Activated B cell treated with CpG ODN at 0.5 μM for 24 hours (primary cell): ENCODE data around the gene PFDN6. TPM values are rescaled to one million over a fixed set of nuclear protein-coding genes. Genes with fewer than 3 reads are reported as not detected.
"Not testable (repeated sequence)": the region's sequence is repeated elsewhere in the genome, so short reads cannot be mapped to it uniquely, and the experiment has no call there.

Experiments
- ATAC-seq: fragments of 200-7000 bp; cut with Tn5 transposase; one replicate; pipeline ENCODE4 v1.10.0; 2021; ENCODE audit warnings: low read depth, mild to moderate bottlenecking, moderate library complexity
- CTCF ChIA-PET: fragments of 350-600 bp; sonication (Branson Sonifier 250); formaldehyde crosslinking; loops from one replicate; lab custom pipeline; 2021; ENCODE audit warnings: antibody characterized with exemption; lab: Charles Lee
- POLR2A ChIA-PET: fragments of 350-600 bp; sonication (Branson Sonifier 250); formaldehyde crosslinking; loops from one replicate; lab custom pipeline; 2021; ENCODE audit warnings: antibody characterized with exemption; lab: Charles Lee
- DNase-seq: peaks from one replicate; pipeline ENCODE4 v3.0.0; 2022
- H3K27ac Mint-ChIP-seq: one replicate; pipeline ENCODE4 v1.8.0; 2020; ENCODE audit warnings: mixed read lengths
- H3K27me3 Mint-ChIP-seq: one replicate; pipeline ENCODE4 v1.8.0; 2021; ENCODE audit warnings: mixed read lengths
- H3K36me3 Mint-ChIP-seq: one replicate; pipeline ENCODE4 v1.8.0; 2021; ENCODE audit warnings: low read depth, mixed read lengths
- H3K4me1 Mint-ChIP-seq: one replicate; pipeline ENCODE4 v1.8.0; 2021; ENCODE audit warnings: mixed read lengths
- H3K4me3 Mint-ChIP-seq: one replicate; pipeline ENCODE4 v1.8.0; 2020; ENCODE audit warnings: mild to moderate bottlenecking, mixed read lengths
- H3K9me3 Mint-ChIP-seq: one replicate; pipeline ENCODE4 v1.8.0; 2020; ENCODE audit warnings: mixed read lengths
- intact Hi-C: fragments of 100-400 bp; cut with micrococcal nuclease; formaldehyde crosslinking; loops from one replicate; pipeline ENCODE4 v1.15.1; 2024
- total RNA-seq: library from RNA; stranded (reverse); gene quantifications from 2 replicates; pipeline ENCODE4 v1.2.3, GENCODE V29; 2022
- TF ChIP-seq, protein P1 (sequence below): fragments of 200-600 bp; IDR thresholded peaks from one replicate; pipeline ENCODE4 v1.8.0; 2022; ENCODE audit warnings: antibody characterized with exemption, mild to moderate bottlenecking

Gene PFDN6
- total RNA-seq, 1 donor from 2014 or later = 82.8 TPM

DNA sequence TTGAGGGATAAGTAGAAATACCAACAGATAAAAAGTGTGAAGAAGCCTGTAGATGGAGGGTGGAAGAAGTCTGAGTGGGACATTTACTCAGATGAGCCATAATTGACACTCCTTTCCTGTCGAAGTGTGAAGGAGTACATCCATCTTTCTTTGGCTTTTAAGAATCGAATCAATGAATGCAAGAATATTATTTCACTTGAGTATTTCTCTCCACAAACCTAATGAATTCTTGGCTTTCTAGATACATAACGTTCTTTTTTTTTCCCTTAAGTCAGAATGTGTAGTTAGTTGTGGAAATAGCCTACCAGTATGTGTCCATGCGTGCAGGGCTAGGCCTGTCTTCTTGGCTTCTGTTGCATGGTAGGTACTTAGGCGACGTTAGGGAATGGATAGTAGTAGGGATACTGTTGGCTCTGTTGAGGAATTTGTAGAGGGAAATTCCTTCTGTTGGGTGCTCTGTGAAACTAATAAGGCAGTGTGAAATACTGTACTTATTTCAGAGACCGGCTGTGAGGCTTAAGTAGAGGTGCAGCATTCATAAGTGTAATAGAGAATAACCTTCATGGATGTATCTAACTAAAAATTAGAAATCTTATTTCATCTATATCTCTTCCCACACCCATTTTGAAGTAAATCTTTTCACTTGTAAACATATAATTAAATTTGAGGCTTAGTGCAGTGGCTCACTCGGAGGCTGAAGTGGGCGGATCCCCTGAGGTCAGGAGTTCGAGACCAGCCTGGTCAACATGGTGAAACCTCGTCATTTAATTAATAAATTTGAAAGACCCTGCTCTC, 16.1 kb upstream of the PFDN6 start:
- POLR2A ChIA-PET = interaction anchor here (2.4 to 3.9 kb wide), 7 partner anchors 16 to 198 kb away, joined by 9 to 80 read pairs (median 28); partner anchors contain the start of genes CUTA, HLA-DPB1, PFDN6 and RGL2
- Mint-ChIP-seq H3K9me3 (no peaks in the 10 kb centered on the region), H3K4me3 (peak overlapping the region; percentile 100), H3K4me1 (peaks cover 70% of the 10 kb centered on the region), H3K27ac (peak overlapping the region; percentile 100), H3K36me3 (peaks cover 76% of the 10 kb centered on the region), H3K27me3 (no peaks in the 10 kb centered on the region)
- DNase-seq (no peak), ATAC-seq (no peak)
- intact Hi-C loops = loop anchor here (5.0 kb wide), 1 partner anchor 514 kb away; the partner anchor contains the start of gene LEMD2
- CTCF ChIA-PET = no interaction called here
- TF ChIP-seq, protein P1, sequence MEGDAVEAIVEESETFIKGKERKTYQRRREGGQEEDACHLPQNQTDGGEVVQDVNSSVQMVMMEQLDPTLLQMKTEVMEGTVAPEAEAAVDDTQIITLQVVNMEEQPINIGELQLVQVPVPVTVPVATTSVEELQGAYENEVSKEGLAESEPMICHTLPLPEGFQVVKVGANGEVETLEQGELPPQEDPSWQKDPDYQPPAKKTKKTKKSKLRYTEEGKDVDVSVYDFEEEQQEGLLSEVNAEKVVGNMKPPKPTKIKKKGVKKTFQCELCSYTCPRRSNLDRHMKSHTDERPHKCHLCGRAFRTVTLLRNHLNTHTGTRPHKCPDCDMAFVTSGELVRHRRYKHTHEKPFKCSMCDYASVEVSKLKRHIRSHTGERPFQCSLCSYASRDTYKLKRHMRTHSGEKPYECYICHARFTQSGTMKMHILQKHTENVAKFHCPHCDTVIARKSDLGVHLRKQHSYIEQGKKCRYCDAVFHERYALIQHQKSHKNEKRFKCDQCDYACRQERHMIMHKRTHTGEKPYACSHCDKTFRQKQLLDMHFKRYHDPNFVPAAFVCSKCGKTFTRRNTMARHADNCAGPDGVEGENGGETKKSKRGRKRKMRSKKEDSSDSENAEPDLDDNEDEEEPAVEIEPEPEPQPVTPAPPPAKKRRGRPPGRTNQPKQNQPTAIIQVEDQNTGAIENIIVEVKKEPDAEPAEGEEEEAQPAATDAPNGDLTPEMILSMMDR = no peak

DNA sequence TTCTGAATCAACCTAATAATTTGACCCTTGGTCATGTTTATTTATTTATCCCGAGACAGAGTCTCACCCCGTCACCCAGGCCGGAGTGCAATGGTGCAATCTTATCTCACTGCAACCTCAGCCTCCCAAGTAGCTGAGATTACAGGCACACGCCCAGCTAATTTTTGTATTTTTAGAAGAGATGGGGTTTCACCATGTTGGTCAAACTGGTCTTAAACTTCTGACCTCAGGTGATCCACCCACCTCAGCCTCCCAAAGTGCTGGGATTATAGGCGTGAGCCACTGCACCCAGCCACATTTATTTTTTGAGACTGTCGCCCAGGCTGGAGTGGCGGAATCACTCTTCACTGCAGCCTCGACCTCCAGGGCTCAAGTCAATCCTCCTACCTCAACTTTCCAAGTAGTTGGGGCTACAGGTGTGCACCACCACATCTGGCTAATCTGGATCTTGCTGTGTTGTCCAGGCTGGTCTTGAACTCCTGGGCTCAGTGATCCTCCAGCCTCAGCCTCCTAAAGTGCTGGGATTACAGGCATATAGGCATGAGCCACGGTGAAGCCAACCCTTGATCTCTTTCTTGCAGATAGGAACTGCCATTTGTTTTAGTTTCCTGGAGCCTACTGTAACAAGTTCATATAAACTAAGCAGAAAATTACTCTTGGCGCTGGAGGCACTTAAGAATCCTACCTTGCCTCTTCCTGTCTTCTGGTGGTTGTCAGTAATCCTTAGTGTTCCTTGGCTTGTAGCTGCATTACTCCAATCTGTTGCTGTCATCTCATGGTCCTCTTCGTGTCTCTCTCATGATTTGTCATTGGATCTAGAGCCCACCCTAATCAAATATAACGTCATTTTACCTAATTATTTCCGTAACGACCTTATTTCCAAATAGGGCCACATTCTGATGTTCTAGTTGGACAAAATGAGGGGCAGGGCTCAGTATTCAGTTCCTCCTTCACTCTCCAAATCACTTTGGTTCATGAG, 15.2 kb upstream of the PFDN6 start:
- CTCF ChIA-PET = no interaction called here

DNA sequence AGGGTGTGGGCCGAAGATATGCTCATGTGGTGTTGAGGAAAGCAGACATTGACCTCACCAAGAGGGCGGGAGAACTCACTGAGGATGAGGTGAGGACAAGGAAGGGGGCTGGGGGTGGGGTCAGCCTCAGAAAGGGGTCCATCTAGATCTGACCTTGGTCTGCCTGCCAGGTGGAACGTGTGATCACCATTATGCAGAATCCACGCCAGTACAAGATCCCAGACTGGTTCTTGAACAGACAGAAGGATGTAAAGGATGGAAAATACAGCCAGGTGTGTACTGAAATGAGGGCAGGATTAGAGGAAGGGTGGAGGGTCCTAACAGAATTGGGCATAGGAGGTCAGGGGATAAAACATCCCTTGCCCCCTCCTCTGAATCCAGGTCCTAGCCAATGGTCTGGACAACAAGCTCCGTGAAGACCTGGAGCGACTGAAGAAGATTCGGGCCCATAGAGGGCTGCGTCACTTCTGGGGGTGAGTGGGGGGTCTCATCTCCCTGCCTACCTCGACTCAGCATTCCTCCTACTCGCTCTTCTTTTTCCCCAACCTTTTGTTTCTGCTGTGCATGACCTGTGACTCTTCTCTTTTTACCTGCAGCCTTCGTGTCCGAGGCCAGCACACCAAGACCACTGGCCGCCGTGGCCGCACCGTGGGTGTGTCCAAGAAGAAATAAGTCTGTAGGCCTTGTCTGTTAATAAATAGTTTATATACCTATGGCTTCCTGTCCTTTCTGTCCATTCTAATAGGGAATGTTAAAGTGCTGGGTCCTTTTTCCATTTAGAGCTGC, 13.4 kb upstream of the PFDN6 start:
- not testable (repeated sequence) for H3K9me3 Mint-ChIP-seq, H3K27me3 Mint-ChIP-seq, ATAC-seq, DNase-seq
- Mint-ChIP-seq H3K4me3 (peak overlapping the region; percentile 83), H3K27ac (peak overlapping the region; percentile 100), H3K36me3 (peaks cover 84% of the 10 kb centered on the region), H3K4me1 (peaks cover 69% of the 10 kb centered on the region)
- POLR2A ChIA-PET = interaction anchor here (0.6 to 4.2 kb wide), 16 partner anchors 11 to 431 kb away, joined by 4 to 79 read pairs (median 10); partner anchors contain the start of genes CUTA, PFDN6, RGL2 and RING1
- intact Hi-C loops = loop anchor here (2.0 kb wide), 2 partner anchors 37 to 295 kb away; no protein-coding TSS in a partner anchor
- CTCF ChIA-PET = interaction anchor here (1.2 to 2.4 kb wide), 5 partner anchors 11 to 291 kb away, joined by 3 to 21 read pairs (median 12); partner anchors contain the start of genes PFDN6, RGL2 and WDR46

More for the DNA sequence above, 15.2 kb upstream of the PFDN6 start:
- POLR2A ChIA-PET = no interaction called here
- DNase-seq = no peak
- Mint-ChIP-seq H3K4me1 (peaks cover 76% of the 10 kb centered on the region), H3K9me3 (no peaks in the 10 kb centered on the region), H3K27ac (peak overlapping the region; percentile 100), H3K4me3 (peak overlapping the region; percentile 100), H3K27me3 (no peaks in the 10 kb centered on the region), H3K36me3 (peaks cover 75% of the 10 kb centered on the region)
- no peak for ATAC-seq
- intact Hi-C loops = loop anchor here (5.0 kb wide), 1 partner anchor 513 kb away; the partner anchor contains the start of gene LEMD2
- TF ChIP-seq, protein P1 = no peak

DNA sequence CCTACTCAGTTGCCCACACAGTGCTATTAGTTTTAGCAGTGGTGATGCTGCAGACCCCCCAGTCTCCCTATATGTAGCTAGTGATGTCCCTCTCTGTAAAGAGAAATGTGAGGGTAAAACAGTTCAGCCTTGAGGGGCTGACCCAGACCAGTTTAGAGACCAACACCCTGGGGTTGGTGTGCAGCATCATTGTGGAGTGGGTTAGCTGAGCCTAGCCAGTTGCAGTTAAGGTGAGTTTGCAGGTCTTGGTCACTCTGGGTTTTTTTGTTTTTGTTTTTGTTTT, 12.9 kb upstream of the PFDN6 start:
- Mint-ChIP-seq H3K27ac (peak overlapping the region; percentile 100), H3K4me1 (peaks cover 67% of the 10 kb centered on the region), H3K9me3 (no peaks in the 10 kb centered on the region), H3K27me3 (no peaks in the 10 kb centered on the region), H3K4me3 (peak overlapping the region; percentile 83), H3K36me3 (peaks cover 86% of the 10 kb centered on the region)
- ATAC-seq (no peak), DNase-seq (no peak)
- POLR2A ChIA-PET = interaction anchor here (0.5 to 4.2 kb wide), 22 partner anchors 10 to 432 kb away, joined by 3 to 79 read pairs (median 8); partner anchors contain the start of genes CUTA, PFDN6, PHF1 and RGL2
- intact Hi-C loops = loop anchor here (2.0 kb wide), 2 partner anchors 36 to 294 kb away; no protein-coding TSS in a partner anchor
- CTCF ChIA-PET = interaction anchor here (0.8 to 2.5 kb wide), 10 partner anchors 10 to 292 kb away, joined by 3 to 21 read pairs (median 9); partner anchors contain the start of genes PFDN6, RGL2, WDR46 and ZBTB22
- TF ChIP-seq, protein P1 = no peak
